GM19035 (cell line): ENCODE data around the gene STRN4.
"Not testable (repeated sequence)": the region's sequence is repeated elsewhere in the genome, so short reads cannot be mapped to it uniquely, and the experiment has no call there.

Experiments
- ATAC-seq: cut with Tn5 transposase; IDR thresholded peaks from one replicate; pipeline ENCODE4 v1.9.1; 2021; ENCODE audit not compliant: unreplicated experiment

STRN4 gene

DNA sequence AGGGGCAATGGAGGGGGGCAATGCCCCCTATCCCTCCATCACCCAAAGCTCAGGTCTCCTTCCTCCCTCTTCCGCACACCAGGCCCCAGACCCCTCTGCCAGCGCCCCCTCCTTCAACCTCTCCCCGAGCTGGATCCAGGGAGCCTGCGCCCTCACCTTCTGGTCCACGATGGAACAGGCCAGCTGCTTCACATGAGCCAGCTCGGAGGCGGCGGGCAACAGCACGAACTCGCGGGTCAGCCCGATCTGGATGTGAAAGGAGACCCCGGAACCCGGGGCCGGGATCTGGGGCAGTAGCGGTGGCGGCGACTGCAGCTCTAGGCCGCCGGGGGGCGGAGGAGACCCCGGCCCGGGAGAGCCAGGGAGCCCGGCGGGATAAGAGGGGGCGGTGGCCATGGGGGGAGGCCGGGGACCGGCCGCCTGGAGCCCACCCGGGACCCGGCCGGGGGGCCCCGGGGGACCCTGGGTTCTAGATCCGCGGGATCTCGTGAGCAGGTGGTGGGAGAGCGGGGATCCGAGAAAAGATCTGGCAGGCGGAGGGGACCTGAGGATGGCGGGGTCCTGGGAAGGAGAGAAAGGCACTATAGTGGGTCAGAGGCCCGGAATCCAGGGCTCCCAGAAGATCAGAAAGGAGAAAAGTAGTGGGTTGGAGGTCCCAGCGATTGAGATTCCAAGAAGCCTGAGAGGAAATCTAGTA lies 30.1 kb downstream of the STRN4 start:
- no peak for ATAC-seq

DNA sequence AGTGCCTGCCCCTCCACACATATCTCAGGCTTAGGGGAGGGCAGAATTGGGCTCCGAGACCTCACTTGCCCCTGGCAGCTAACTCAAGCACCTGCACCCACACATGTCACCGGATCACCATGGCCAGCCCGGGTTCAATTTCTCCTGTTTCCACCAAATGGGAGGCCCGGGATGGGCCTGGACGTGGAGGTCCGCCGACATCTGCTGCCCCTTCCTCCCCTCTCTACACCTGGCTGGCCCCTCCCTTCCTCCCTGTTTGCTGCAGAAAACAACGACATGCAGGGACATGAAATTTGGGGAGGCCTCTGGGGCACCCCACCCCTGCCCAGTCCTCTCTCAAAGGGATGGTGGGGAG lies 30.7 kb downstream of the STRN4 start:
- no peak for ATAC-seq

DNA sequence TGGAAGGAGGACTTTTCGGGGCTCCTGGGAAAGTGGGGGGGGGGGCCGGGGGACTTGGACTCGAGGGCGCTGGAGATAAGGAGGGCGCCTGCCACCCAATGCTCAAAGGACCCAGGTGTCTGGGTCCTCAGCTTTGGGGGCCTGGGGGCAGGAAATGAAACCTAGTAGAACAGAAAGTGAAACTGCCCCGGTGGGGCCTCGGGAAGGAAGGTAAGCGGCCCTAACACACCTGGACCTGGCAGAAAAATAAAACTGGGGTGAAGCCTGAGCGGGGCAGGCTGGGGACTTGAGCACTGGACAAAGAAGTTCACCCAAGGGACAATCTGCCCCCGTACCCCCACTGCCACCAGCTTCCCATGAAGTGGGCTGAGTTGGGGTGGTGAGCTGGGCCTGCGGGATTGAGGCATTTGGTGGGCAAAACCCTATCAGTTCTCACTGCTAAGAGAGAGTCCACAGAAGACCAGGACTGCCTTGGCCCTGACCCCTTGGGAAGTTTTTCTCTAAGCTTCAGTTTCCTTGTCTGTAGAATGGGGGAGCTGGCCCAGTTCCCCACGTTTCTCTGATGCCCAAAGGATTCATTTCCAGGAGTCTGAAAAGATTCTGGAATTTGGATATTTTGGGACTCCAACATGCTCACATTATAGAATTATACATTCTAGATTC lies 31.7 kb downstream of the STRN4 start:
- peak; percentile 32 for ATAC-seq

DNA sequence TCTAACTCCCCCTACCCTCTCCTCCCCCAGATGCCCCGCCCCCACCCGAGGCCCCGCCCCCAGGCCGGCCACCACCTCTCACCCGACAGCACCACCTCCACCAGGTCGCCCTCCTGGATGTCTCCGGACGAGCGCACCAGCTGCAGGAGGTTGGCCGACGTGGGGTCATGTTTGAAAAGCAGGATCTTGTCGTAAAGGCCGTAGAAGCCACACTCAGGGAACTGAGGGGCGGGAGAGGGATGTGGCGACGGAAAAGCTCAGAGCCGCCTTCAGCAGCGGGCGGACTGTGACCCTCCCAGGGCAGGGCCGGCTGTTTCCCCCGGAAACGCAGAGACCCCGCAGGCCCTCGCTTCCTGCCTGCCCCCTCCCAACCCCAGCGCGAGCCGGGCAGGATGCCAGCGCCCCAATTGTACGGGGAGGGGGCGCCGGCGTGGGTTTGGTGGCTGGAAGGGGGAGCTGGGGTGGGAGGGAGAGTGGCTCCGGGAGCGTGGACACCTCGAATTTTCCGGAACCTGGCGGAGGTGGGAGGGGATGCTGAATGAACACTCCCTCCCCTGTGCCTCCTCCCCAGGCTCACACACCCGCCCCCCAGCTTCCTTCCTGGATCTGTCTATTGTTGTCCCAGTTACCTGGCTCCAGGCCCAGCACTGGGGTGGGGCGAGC lies 32.3 kb downstream of the STRN4 start:
- no peak for ATAC-seq

DNA sequence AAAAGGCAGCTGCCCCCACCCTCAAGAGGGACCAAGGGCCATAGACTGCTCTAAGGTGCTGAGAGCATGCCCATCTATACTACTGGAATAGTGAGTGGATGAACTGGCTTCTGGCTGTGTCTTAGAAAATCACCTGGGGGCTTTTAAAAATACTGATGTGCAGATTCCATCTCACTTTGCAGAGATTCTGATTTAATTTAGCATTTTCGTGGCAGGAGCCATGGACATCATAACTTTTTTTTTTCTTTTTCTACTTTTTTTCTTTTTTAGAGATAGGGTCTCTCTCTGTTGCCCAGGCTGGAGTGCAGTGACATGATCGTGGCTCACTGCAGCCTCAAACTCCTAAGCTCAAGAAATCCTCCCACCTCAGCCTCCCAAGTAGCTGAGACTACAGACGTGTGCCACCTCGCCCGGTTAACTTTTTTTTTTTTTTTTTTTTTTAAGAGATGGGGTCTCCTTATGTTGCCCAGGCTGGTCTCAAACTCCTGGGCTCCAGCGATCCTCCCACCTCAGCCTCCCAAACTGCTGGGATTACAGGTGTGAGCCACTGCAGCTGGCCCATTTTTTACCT lies 33.4 kb downstream of the STRN4 start:
- ATAC-seq, result not testable (repeated sequence)

DNA sequence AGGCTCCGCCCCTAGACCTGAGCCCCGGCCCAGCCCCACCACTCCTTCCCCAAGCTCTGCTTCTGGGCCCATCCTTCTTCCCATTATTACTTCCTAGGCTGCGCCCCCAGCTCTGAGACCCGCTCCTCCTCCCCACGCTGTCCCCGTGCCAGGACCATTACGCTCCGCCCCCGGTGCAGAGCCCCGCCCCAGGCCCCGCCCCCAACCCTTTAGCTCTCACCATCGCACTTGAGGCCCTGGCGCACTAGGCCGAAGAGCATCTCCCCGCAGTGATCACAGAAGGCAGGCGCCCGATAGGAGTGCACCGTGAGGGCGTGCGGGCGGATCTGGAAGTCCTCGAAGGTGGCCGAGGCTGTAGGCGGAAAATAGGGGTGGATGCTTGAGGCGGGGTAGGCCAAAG lies 35.6 kb downstream of the STRN4 start:
- no peak for ATAC-seq

DNA sequence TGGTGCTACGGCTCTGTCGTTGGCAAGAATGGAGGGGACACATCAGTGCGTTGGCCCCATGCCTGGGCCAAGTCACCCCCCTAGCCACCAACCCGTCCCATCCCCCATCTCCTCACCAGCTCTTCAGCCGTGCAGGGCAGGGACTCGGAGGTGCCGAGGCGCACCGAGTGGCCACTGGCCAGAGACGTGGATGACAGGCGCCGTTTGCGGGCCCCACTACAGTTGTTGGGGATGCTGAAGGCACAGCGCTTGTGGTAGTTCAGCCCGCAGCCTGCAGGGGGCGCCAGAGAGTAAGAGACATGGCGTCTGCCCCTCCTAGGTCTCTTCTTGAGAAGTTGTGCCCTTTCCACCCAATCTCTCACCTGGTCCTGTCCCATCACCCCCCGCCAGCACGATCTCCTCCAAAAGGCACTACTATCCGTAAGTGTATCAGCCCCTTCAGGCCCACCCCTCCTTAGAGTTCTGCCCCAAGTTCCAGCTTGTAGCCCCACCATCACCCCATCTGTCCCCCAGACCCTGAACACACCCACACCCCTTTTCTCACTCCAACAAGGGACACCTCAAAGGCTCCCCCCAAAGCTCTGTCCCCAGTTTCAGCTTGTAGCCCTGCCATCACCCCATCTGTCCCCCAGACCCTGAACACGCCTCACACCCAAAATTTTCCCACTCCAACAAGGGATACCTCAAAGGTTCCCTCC lies 41.7 kb downstream of the STRN4 start:
- no peak for ATAC-seq

DNA sequence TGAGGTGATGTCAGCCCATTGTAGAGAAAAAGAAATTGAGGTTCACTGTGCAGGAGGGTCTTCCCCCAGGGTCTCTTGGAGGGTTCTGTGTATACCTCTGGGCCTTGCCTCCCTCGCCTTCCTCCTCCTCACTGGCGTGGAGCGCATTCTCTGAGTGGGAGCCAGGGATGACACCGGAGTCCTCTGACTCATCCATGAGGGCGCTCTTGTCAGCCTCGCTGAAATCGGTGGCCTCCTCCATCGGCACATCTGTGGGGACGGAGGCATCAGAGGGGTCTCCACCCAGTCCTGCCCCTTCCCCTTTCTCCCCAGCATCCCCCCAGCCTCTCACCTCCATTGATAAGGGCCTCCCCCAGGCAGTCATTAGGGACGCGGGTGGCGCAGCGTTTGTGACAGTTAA lies 45.5 kb downstream of the STRN4 start:
- ATAC-seq, result no peak

DNA sequence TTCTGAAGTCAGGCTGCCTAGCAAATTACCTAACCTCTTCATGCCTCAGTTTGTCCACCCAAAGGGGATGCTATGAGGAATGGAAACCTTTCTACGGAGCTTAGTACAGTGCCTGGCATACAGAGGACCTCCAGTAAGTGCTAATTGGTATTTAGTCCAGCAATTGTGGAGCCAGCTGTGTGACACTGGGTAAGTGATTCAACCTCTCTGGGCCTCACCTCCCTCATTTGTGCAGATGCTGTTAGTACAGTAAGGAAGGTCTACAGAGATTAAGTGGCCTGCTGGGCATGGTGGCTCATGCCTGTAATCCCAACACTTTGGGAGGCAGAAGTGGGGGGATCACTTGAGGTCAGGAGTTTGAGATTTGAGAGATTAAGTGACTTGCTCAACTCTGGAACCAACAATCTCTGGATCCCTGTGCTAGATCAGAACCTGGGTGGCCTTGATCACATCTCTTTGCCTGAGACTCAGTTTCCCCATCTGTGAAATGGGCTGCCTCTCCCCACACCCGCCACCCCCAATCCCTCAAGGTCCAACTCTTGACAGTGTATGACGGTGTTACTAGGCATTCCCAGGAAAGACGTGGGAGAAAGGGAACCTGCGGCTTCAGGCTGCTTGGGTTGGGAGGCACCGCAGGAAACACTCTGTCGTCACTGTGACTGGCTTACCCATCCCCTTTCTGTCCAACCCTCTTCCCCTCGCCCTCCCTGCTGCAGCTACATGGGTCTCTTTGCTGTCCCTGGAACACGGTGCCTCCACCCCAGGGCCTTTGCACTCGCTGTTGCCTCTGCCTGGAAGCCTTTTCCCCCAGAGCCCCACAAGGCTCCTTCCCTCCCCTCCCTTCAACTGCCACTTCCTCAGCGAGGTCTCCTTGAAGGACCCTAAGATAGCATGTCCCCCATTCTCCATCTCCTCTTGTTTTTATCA lies 47.6 kb downstream of the STRN4 start:
- ATAC-seq, result no peak

DNA sequence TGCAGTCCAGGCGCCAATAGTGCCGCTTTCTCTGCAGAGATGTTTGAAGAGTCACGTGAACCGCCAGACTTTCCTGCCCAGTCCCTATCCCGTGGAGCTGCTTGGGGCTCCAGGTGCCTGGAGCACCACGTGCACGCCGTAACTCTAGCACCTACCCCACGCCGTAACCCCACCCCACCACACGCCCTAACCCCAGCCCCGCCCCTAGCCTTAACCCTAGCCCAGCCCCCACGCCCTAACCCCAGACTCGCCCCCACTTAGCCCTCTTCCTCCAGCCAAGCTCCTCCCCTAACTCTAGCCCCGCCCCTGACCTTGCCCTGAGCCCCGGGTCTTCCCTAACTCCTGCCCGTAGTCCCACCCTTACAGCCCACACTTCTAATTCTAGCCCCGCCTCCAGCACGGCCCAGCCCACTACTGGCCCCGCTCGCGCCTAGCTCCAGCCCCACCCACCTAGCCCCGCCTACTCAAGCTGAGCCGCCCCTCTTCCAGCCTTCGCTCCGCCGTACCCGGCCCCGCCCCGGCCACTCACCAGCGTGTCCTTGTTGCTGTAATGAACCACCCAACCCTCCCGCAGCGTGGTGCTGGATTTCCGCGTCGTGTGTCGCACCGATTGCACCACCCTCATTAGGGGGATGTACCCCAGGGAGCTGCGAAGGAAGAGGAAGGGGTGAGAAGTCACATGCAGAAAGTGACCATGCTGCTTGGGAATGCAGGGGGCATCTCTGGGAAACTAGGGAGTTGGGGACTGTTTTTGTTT lies 48.9 kb downstream of the STRN4 start:
- no peak for ATAC-seq

DNA sequence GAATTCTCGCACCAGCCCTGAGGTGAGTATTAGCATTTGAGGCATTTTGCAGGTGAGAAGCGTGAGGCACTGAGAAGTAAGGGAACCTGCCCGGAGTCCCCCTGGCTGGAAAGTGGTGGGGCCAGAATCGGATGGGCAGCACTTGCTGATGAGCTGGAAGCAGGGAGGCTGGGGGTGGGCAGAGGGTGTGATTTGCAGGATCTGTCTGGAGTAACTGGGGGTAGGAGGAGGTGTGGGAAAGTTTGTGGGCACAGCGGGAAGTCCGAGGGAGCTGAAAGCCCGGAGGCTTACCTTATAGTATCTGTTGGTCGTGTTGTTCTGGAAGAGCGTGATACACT lies 49.4 kb downstream of the STRN4 start:
- ATAC-seq, result no peak

DNA sequence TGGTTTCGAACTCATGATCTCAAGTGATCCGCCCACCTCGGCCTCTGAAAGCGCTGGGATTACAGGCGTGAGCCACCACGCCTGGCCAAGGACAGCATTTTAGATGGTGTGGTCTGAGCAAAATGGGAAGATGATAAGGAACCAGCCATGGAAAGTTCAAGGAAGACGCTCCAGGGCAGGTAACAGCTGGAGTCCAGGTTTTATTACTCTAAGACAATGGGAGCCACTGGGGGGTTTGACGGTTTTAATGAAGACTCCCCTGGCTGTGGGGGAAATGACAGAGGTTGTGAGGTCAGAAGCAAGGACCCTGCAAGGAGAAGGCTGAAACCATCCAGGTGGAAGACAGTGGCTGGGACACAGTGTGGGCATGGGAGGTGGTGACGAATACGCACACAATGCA lies 50.2 kb downstream of the STRN4 start:
- no peak for ATAC-seq

DNA sequence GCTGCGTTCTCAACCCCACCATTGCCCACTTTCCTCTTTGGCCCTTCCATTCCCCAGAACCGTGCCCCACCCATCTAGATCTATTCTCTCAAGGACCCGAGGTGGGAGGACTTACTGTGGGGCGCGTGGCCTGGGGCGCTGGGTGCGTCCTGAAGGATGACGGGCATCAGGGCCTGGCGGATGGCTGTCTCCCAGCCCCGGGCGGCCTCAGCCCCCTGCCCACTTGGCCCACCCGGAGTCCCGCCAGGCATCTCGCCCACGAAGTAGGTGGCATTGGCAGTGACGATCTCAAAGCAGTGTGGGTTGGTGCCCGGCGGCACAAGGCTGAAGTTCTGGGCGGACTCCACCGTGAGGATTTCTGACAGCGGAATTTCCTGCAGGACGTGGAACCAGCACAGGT lies 52.5 kb downstream of the STRN4 start:
- no peak for ATAC-seq

DNA sequence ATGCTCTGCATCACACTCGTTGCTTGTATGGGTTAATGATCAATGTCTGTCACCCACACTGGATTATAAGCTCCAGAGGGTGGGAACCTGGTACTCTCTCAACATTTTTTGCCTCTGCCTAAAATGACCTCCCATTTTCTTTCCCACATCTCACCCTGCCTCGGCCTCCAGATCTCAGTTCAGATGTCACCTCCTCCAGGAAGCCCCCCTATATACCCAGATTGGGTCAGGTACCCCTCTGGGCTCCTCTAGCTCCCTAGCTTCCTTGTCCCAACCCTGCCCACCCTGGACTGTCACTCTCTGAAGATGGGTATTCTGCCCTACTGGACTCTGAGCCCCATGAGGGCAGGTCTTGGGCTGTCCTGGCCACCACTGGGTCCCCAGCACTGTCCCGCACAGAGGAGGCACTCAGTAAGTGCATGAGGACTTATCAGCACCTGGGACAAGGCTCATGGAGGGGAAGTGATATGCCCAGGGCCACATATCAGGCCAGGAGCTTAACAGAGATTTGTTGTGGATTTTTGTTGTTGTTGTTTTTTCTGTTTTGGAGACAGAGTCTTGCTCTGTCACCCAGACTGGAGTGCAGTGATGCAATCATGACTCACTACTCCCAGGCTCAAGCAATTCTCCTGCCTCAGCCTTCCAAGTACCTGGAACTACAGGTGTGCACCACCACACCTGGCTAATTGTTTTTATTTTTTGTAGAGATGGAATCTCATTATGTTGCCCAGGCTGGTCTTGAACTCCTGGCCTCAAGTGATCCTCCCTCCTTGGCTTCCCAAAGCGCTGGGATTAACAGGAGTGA lies 53.1 kb downstream of the STRN4 start:
- ATAC-seq, result no peak

DNA sequence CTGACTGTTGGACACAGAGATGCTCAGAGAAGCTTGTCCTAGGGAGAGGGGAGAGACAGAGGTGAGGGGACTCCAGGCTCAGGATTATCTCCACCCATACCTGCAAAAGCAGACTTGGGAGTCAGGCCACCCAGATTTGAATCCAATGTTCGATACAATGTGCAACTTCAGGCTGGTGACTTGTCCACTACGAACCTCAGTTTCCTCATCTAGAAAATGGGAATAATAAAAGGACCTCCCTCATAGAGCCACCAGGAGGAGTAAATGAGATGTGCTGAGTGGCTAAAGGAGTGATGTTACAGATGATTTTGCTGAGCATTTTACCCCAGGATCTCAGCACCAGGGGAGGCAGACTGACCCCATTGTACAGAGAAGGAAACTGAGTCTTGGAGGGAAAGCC lies 54.3 kb downstream of the STRN4 start:
- no peak for ATAC-seq

DNA sequence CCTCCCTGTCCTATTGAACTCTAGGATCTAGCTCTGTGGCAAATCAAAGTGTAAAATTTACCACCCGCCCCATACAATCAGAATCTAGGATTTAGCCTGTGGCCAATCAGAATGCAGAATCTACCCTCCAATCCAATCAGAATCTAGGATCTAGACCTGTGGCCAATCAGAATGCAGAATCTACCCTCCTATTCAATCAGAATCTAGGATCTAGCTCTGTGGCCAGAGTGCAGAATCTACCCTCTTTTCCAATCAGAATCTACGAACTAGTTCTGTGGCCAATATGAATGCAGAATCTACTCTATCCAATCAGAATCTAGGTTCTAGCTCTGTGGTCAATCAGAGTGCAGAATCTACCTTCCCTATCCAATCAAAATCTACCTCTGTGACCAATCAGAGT lies 55.1 kb downstream of the STRN4 start:
- no peak for ATAC-seq

DNA sequence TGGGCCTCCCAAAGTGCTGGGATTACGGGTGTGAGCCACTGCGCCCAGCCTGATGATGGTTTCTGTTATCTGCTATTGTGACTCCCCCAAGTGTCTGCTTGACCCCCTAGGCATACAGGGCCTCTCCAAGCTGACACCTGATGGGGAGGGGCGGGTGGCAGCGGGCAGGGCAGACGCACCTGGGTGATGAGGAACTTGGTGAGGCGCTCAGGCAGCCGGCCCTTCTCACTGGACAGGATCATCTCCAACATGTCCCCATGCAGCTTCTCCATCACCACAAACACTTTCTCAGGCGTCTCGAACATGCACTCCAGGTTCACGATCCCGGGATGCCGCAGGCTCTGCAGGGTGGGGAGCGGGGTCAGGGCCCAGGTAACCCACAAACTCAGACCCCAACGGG lies 56.9 kb downstream of the STRN4 start:
- no peak for ATAC-seq

DNA sequence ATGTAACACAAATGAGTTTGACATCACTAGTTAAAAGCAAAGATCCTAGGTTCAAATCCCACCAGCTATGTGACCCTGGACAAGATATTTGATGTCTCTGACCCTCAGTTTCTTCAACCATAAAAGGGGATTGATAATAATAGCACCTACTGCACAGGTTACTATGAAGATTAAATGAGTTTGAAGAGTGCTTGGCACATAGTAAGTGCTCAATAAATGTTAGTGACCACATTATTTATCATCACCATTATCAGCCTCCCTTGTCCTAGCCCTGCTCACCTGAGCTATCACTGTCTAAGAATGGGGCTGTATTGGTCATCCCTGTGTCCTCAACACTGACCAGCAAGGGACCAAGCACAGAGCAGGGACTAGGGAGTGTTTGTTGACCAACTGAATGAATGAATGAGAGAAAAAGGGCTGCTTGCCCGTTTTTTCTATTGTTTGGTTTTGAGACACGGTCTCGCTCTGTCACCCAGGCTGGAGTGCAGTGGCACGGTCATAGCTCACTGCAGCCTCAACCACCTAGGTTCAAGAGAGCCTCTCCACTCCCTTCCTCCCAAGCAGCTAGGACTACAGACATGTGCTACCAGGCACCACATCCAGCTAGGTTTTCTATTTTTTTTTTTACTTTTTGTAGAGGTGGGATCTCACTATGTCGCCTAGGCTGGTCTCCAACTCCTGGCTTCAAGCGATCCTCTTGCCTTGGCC lies 58.7 kb downstream of the STRN4 start:
- no peak for ATAC-seq
